ENCODE data around the gene TMEM87A. TPM values are rescaled to one million over a fixed set of nuclear protein-coding genes. Genes with fewer than 3 reads are reported as not detected.

The TMEM87A gene
- polyA plus RNA-seq, 2 of the 4 experiments (the other 2 are of a cell fraction) = 30.3 to 49.8 TPM

GRCh38 chr15:42184736-42185135 lies 88.5 kb downstream of the TMEM87A start:
- POLR2A ChIA-PET = no interaction called here
- Histone ChIP-seq H3K9me3 (no peaks in the 10 kb centered on the region), H3K4me3 (no peak overlapping the region), H3K4me1 (no peaks in the 10 kb centered on the region), H3K4me2 (no peak overlapping the region), H3K27ac (no peak overlapping the region)
- DNase-seq (ENCODE audit: low read depth in 1 of 2, low spot score in 1 of 2) = no peak
- CTCF ChIA-PET = interaction anchor here (1.1 to 1.4 kb wide), 2 partner anchors 9 to 47 kb away, joined by 3 to 4 read pairs; no protein-coding TSS in a partner anchor
- FAIRE-seq = no peak
- TF ChIP-seq HDAC2 (IDR thresholded peaks at IDR 0.05) (no peak), RFX5 (IDR thresholded peaks at IDR 0.05) (no peak), CBX2 (IDR thresholded peaks at IDR 0.05; ENCODE audit: borderline replicate concordance, low read depth) (no peak), BCL3 (IDR thresholded peaks at IDR 0.05) (no peak), ZC3H11A (IDR thresholded peaks at IDR 0.05) (no peak), NR3C1 (IDR thresholded peaks at IDR 0.05) (no peak), ZFP36 (IDR thresholded peaks at IDR 0.05; ENCODE audit: borderline replicate concordance, partially characterized antibody) (no peak), SMC3 (IDR thresholded peaks at IDR 0.05) (no peak), HOXB5 (CRISPR knock-in tag; IDR thresholded peaks at IDR 0.05) (no peak), JUNB (IDR thresholded peaks at IDR 0.05) (no peak), BHLHE40 (IDR thresholded peaks at IDR 0.05; ENCODE audit: low read depth, low read length) (no peak), PHF8 (IDR thresholded peaks at IDR 0.05; ENCODE audit: borderline replicate concordance, low read depth) (no peak), RCOR1 (IDR thresholded peaks at IDR 0.05; ENCODE audit: low read depth, low read length) (no peak), ESRRA (IDR thresholded peaks at IDR 0.05; ENCODE audit: borderline replicate concordance, low read length) (no peak), CHD2 (IDR thresholded peaks at IDR 0.05; ENCODE audit: low read length, partially characterized antibody) (no peak), USF2 (IDR thresholded peaks at IDR 0.05) (no peak), CHD4 (IDR thresholded peaks at IDR 0.05; ENCODE audit: borderline replicate concordance) (no peak)
- TF ChIP-seq, protein P1, sequence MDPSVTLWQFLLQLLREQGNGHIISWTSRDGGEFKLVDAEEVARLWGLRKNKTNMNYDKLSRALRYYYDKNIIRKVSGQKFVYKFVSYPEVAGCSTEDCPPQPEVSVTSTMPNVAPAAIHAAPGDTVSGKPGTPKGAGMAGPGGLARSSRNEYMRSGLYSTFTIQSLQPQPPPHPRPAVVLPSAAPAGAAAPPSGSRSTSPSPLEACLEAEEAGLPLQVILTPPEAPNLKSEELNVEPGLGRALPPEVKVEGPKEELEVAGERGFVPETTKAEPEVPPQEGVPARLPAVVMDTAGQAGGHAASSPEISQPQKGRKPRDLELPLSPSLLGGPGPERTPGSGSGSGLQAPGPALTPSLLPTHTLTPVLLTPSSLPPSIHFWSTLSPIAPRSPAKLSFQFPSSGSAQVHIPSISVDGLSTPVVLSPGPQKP (IDR thresholded peaks at IDR 0.05; ENCODE audit: low read depth, low read length) = no peak
- TF ChIP-seq, protein P2, sequence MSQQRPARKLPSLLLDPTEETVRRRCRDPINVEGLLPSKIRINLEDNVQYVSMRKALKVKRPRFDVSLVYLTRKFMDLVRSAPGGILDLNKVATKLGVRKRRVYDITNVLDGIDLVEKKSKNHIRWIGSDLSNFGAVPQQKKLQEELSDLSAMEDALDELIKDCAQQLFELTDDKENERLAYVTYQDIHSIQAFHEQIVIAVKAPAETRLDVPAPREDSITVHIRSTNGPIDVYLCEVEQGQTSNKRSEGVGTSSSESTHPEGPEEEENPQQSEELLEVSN (IDR thresholded peaks at IDR 0.05; ENCODE audit: borderline replicate concordance, low read depth) = no peak
- TF ChIP-seq, protein P3, sequence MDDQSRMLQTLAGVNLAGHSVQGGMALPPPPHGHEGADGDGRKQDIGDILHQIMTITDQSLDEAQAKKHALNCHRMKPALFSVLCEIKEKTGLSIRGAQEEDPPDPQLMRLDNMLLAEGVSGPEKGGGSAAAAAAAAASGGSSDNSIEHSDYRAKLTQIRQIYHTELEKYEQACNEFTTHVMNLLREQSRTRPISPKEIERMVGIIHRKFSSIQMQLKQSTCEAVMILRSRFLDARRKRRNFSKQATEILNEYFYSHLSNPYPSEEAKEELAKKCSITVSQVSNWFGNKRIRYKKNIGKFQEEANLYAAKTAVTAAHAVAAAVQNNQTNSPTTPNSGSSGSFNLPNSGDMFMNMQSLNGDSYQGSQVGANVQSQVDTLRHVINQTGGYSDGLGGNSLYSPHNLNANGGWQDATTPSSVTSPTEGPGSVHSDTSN (IDR thresholded peaks at IDR 0.05) = no peak
- WGBS (ENCODE audit: missing lambda C conversion rate) = 78% methylated on average over 4 of the region's 4 CpGs
- ATAC-seq = no peak

GRCh38 chr15:42184296-42184695 lies 88.9 kb downstream of the TMEM87A start:
- H3K4me2 ChIP-seq = no peak overlapping the region
- 80% methylated on average over 5 of the region's 5 CpGs for WGBS (ENCODE audit: missing lambda C conversion rate)
- ChIA-PET CTCF (interaction anchor here (1.1 to 1.4 kb wide), 2 partner anchors 9 to 47 kb away, joined by 3 to 4 read pairs; no protein-coding TSS in a partner anchor), POLR2A (no interaction called here)
- no peak for FAIRE-seq
- H3K4me3 ChIP-seq = no peak overlapping the region
- DNase-seq (ENCODE audit: low read depth in 1 of 2, low spot score in 1 of 2) = no peak
- TF ChIP-seq FOXS1 (CRISPR knock-in tag; IDR thresholded peaks at IDR 0.05) (no peak), RFX5 (IDR thresholded peaks at IDR 0.05) (no peak), HOXB5 (CRISPR knock-in tag; IDR thresholded peaks at IDR 0.05) (no peak), JUNB (IDR thresholded peaks at IDR 0.05) (no peak), POLR2AphosphoS2 (conservative IDR thresholded peaks at IDR 0.05; ENCODE audit: low read length) (no peak), ZNF302 (CRISPR knock-in tag; IDR thresholded peaks at IDR 0.05) (no peak), TFCP2L1 (CRISPR knock-in tag; IDR thresholded peaks at IDR 0.05) (no peak), NFE2L2 (conservative IDR thresholded peaks at IDR 0.05; ENCODE audit: low read length) (no peak), RCOR1 (IDR thresholded peaks at IDR 0.05; ENCODE audit: low read depth, low read length) (no peak), HES2 (IDR thresholded peaks at IDR 0.05) (no peak), CHD4 (IDR thresholded peaks at IDR 0.05; ENCODE audit: borderline replicate concordance) (no peak), RNF2 (IDR thresholded peaks at IDR 0.05; ENCODE audit: borderline replicate concordance, low read depth) (no peak)
- TF ChIP-seq, protein P4, sequence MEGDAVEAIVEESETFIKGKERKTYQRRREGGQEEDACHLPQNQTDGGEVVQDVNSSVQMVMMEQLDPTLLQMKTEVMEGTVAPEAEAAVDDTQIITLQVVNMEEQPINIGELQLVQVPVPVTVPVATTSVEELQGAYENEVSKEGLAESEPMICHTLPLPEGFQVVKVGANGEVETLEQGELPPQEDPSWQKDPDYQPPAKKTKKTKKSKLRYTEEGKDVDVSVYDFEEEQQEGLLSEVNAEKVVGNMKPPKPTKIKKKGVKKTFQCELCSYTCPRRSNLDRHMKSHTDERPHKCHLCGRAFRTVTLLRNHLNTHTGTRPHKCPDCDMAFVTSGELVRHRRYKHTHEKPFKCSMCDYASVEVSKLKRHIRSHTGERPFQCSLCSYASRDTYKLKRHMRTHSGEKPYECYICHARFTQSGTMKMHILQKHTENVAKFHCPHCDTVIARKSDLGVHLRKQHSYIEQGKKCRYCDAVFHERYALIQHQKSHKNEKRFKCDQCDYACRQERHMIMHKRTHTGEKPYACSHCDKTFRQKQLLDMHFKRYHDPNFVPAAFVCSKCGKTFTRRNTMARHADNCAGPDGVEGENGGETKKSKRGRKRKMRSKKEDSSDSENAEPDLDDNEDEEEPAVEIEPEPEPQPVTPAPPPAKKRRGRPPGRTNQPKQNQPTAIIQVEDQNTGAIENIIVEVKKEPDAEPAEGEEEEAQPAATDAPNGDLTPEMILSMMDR (IDR thresholded peaks at IDR 0.05) = no peak
- TF ChIP-seq, protein P5, sequence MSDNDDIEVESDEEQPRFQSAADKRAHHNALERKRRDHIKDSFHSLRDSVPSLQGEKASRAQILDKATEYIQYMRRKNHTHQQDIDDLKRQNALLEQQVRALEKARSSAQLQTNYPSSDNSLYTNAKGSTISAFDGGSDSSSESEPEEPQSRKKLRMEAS (IDR thresholded peaks at IDR 0.05) = no peak
- ATAC-seq = no peak
- H3K4me1 ChIP-seq = no peaks in the 10 kb centered on the region
- no peaks in the 10 kb centered on the region for H3K9me3 ChIP-seq
- no peak overlapping the region for H3K27ac ChIP-seq

Measured in A549 (cell line).